ENCODE results near the gene BCL11B. TPM values are rescaled to one million over a fixed set of nuclear protein-coding genes. Genes with fewer than 3 reads are reported as not detected.

BCL11B gene
- total RNA-seq, 4 donors from 2014 or later = 0.21 to 0.78 (median 0.26) TPM

DNA sequence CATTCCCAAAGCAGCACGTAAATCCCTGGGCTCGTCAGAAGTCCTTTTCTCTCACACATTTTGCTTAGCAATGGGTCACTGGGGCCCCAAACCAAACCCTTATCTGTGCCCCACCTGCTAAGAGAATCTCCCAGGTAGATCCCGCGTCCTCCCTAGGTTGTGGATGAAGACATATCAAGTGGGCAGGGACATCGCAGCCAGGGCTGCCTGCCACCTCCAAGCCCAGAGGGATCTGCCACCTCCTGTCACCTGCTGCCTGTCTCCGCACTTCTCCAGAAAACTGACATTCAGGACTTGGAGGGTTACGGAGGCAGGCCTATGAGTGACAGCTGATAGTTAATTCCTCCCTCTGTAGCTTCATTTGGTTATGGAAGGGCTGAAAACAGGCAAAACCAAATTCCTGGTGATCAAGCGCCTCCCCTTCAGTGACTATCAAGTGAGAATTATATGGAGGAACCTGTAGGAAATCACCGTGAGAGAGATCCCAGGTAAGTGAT is 19.5 kb downstream of the BCL11B start:
- H3K27ac ChIP-seq = no peak overlapping the region
- H3K27me3 ChIP-seq = peaks cover 0 to 65% of the 10 kb centered on the region in 2 donors
- H3K36me3 ChIP-seq = no peaks in the 10 kb centered on the region
- 72 to 74% methylated on average over 9 of the region's 9 CpGs for WGBS, 2 donors
- no peak for TF ChIP-seq POLR2A (IDR thresholded peaks at IDR 0.05)
- no peak for TF ChIP-seq EP300 (IDR thresholded peaks at IDR 0.05)
- TF ChIP-seq, protein P1, sequence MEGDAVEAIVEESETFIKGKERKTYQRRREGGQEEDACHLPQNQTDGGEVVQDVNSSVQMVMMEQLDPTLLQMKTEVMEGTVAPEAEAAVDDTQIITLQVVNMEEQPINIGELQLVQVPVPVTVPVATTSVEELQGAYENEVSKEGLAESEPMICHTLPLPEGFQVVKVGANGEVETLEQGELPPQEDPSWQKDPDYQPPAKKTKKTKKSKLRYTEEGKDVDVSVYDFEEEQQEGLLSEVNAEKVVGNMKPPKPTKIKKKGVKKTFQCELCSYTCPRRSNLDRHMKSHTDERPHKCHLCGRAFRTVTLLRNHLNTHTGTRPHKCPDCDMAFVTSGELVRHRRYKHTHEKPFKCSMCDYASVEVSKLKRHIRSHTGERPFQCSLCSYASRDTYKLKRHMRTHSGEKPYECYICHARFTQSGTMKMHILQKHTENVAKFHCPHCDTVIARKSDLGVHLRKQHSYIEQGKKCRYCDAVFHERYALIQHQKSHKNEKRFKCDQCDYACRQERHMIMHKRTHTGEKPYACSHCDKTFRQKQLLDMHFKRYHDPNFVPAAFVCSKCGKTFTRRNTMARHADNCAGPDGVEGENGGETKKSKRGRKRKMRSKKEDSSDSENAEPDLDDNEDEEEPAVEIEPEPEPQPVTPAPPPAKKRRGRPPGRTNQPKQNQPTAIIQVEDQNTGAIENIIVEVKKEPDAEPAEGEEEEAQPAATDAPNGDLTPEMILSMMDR (IDR thresholded peaks at IDR 0.05) = no peak
- no peak overlapping the region for H3K4me3 ChIP-seq
- no peak for DNase-seq (ENCODE audit: low spot score in 2 of 2)
- H3K9me3 ChIP-seq = no peaks in the 10 kb centered on the region
- H3K4me1 ChIP-seq = no peaks in the 10 kb centered on the region

DNA sequence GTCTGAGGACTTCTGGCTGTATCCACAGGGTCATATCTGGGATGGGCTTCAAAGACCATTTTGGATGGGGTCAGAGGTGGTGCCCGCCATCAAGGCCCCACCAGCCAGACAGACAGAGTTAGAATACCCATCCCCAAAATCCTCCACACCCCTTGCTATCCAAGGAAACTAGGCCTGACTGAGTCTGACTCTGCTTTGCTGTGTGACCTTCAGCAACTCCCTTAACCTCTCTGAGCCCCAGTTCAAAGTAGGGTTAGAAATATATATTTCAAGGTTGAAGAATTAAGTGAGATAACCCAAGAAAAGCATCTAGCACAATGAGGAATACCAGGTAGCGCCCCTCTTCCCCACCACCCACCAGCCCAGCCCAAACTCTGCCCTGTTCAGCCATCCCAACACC is 20.3 kb downstream of the BCL11B start:
- no peak for TF ChIP-seq EP300 (IDR thresholded peaks at IDR 0.05)
- Histone ChIP-seq H3K27ac (no peak overlapping the region), H3K27me3 (peaks cover 0 to 65% of the 10 kb centered on the region in 2 donors), H3K36me3 (no peaks in the 10 kb centered on the region), H3K9me3 (no peaks in the 10 kb centered on the region), H3K4me3 (no peak overlapping the region), H3K4me1 (peaks cover 0 to 3% (median 0%) of the 10 kb centered on the region in 4 donors)
- DNase-seq (ENCODE audit: low spot score in 2 of 2) = no peak
- 78 to 84% methylated on average over 2 of the region's 2 CpGs for WGBS, 2 donors

DNA sequence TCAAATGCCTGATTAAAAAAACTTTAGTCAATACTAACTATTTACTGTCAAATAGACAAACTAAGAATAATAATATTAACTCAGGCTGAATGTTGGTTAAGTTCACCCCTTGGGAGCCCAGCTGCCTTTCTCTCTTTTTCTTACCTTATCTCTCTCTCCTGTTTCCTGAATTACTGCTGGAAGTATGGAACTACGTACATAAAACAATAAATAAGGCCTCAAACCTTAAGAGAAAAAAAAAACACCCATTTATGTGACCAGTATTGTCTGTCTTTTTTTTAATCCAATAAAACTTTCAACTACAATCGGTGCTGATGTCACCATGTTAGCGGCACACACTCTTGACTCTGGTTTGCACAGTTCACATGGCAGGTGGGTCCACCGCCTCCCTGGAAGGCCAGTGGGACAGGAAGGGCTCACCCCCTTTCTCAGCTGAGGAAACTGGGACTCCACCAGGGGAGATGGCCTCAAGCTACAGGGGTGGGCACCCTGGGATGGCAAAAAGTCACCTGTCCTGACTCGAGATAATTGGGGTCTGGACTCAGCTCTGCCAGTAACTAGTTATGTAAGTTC is 21.3 kb downstream of the BCL11B start:
- H3K27me3 ChIP-seq = peaks cover 0 to 74% of the 10 kb centered on the region in 2 donors
- no peaks in the 10 kb centered on the region for H3K9me3 ChIP-seq
- no peak for DNase-seq (ENCODE audit: low spot score in 2 of 2)
- H3K4me3 ChIP-seq = no peak overlapping the region
- no peaks in the 10 kb centered on the region for H3K36me3 ChIP-seq
- 85 to 86% methylated on average over 5 of the region's 5 CpGs for WGBS, 2 donors
- H3K4me1 ChIP-seq = peaks cover 0 to 13% (median 0%) of the 10 kb centered on the region in 4 donors
- H3K27ac ChIP-seq = no peak overlapping the region
- TF ChIP-seq POLR2A (IDR thresholded peaks at IDR 0.05) (no peak), EP300 (IDR thresholded peaks at IDR 0.05) (no peak)
- TF ChIP-seq, protein P1 (IDR thresholded peaks at IDR 0.05) = no peak

DNA sequence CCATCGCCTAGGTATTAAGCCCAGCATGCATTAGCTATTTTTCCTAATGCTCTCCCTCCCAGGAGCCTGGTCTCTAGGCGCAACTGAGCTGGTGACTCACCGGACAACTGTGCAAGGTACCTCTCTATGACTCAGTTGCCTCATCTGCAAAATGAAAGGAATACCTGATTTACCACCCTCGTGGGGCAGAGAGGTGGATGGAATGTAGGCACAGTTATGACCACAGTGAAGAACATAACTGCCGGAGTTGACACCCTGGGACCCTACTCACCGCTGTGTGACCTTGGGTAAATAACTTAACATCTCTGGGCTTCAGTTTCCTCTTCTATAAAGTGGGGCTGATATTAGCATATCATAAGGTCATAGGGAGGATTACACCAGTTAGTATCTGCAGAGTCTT is 22.6 kb downstream of the BCL11B start:
- 93 to 95% methylated on average over 6 of the region's 6 CpGs for WGBS, 2 donors
- Histone ChIP-seq H3K4me3 (no peak overlapping the region), H3K4me1 (peaks cover 0 to 15% (median 0%) of the 10 kb centered on the region in 4 donors), H3K9me3 (no peaks in the 10 kb centered on the region), H3K27me3 (peaks cover 0 to 76% of the 10 kb centered on the region in 2 donors), H3K36me3 (no peaks in the 10 kb centered on the region), H3K27ac (no peak overlapping the region)
- no peak for DNase-seq (ENCODE audit: low spot score in 2 of 2)
- no peak for TF ChIP-seq EP300 (IDR thresholded peaks at IDR 0.05)
- no peak for TF ChIP-seq POLR2A (IDR thresholded peaks at IDR 0.05)

DNA sequence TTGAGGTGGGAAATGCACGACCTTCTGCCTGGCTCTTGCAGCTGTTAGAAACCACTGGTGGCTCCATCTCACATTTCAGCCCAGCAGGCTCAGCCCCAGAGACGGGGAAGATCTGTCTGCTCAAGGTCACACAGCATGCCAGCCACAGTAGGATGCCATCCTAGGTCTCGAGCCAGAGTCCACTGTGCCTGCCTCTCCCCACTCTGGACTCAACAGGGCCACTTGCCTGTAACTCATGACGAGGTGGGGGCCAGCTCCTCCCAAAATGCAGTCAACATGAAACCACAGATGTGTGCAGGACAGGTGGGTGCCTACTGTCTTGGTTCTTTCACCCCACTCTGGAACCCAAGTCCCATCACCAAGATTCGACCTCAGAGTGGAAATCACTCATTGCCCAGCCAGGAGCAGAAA is 23.2 kb downstream of the BCL11B start:
- WGBS, 2 donors = 78 to 84% methylated on average over 5 of the region's 5 CpGs
- peaks cover 0 to 74% of the 10 kb centered on the region in 2 donors for H3K27me3 ChIP-seq
- H3K4me3 ChIP-seq = no peak overlapping the region
- H3K27ac ChIP-seq = no peak overlapping the region
- H3K36me3 ChIP-seq = no peaks in the 10 kb centered on the region
- TF ChIP-seq EP300 (IDR thresholded peaks at IDR 0.05) (no peak), POLR2A (IDR thresholded peaks at IDR 0.05) (no peak)
- TF ChIP-seq, protein P1 (IDR thresholded peaks at IDR 0.05) = no peak
- H3K9me3 ChIP-seq = no peaks in the 10 kb centered on the region
- H3K4me1 ChIP-seq = peaks cover 0 to 15% (median 0%) of the 10 kb centered on the region in 4 donors
- no peak for DNase-seq (ENCODE audit: low spot score in 2 of 2)

DNA sequence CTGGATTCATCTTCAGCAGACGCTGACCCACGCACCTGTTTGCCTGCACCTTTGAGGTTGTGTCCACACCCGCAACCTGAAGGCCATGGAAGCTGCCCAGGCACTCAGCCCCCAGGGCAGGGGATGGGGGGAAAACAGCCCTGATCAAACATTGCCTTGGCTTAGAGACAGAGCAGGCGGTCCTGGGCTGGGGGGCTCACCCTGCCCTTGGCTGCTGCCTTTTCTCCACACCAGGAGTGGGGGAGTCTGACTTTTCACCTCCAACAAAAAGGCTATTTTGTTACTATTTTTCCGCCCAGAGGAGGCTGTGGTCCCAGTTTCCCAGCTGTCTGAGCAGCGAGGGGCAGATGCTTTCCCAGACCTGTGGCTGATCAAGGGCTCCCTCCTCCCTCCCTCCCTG is 24.2 kb downstream of the BCL11B start:
- no peak for DNase-seq (ENCODE audit: low spot score in 2 of 2)
- TF ChIP-seq, protein P1 (IDR thresholded peaks at IDR 0.05) = no peak
- TF ChIP-seq POLR2A (IDR thresholded peaks at IDR 0.05) (no peak), EP300 (IDR thresholded peaks at IDR 0.05) (no peak)
- Histone ChIP-seq H3K4me1 (peaks cover 0 to 15% (median 0%) of the 10 kb centered on the region in 4 donors), H3K9me3 (no peaks in the 10 kb centered on the region), H3K27me3 (peaks cover 0 to 70% of the 10 kb centered on the region in 2 donors), H3K27ac (peak overlapping the region in 1 of 4 donors; percentile 40), H3K4me3 (no peak overlapping the region), H3K36me3 (no peaks in the 10 kb centered on the region)
- WGBS, 2 donors = 74% methylated on average over 6 of the region's 6 CpGs

Measured in tibial nerve (tissue), 4 donors.